ENCODE data around the gene TRIO. TPM values are rescaled to one million over a fixed set of nuclear protein-coding genes. Genes with fewer than 3 reads are reported as not detected.

Gene TRIO
- total RNA-seq, 1 donor from 2014 or later: 163 TPM

DNA sequence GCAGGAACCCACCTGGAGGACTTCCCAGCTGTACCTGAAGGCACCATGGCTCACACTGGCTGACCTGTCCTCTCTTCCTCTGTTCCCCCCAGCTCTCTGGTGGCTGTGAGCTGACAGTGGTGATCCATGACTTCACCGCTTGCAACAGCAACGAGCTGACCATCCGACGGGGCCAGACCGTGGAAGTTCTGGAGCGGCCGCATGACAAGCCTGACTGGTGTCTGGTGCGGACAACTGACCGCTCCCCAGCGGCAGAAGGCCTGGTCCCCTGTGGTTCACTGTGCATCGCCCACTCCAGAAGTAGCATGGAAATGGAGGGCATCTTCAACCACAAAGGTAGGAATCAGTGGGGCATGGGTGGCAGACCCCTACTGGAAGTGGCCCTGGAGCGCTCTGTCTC, 276.5 kb downstream of the TRIO start:
- no peak overlapping the region for H3K27ac Mint-ChIP-seq
- H3K4me3 Mint-ChIP-seq (ENCODE audit: low read depth): no peak overlapping the region
- no peaks in the 10 kb centered on the region for H3K27me3 Mint-ChIP-seq
- peaks cover 27% of the 10 kb centered on the region for H3K36me3 Mint-ChIP-seq (ENCODE audit: insufficient read depth)
- TF ChIP-seq CTCF (IDR thresholded peaks at IDR 0.05; ENCODE audit: unreplicated experiment): no peak
- H3K9me3 Mint-ChIP-seq (ENCODE audit: low read depth): no peaks in the 10 kb centered on the region
- DNase-seq (ENCODE audit: low spot score, unreplicated experiment): no peak
- H3K4me1 Mint-ChIP-seq (ENCODE audit: low read depth): peaks cover 3% of the 10 kb centered on the region

DNA sequence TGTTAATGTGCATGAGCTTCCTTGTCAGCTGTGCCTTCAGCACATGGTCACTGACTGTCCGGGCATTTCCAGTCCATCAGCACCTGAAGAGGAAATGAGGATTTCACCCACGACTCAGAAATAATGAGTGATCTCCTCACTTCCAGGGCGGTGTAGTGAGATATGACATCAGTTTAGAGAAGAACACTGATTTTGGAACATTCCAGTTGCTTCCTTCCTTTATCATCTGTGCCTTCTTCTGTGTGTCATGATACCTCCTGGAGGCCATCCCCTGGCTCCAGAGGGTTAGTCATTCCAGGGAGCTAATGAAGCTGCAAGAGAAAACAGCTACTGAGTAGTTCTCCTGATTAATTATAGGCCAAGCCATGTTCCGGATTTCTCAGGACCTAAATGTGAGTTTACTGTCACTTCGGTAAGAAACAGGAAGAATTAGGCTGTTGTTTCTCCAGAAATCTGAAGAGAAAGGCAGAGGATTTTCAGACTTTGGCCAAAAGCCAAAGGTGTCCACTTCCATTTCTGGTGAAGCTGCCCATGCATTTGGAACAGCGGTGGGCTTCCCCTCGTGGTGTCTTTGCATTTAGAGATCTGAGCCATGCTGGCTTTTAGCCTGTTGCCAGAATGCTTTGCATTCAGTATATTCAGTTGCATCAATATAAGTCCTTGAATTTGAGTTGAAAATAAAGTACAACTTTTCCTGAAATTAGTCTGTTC, 277.1 kb downstream of the TRIO start:
- peaks cover 3% of the 10 kb centered on the region for H3K4me1 Mint-ChIP-seq (ENCODE audit: low read depth)
- DNase-seq (ENCODE audit: low spot score, unreplicated experiment): no peak
- no peaks in the 10 kb centered on the region for H3K27me3 Mint-ChIP-seq
- no peak overlapping the region for H3K4me3 Mint-ChIP-seq (ENCODE audit: low read depth)
- no peaks in the 10 kb centered on the region for H3K9me3 Mint-ChIP-seq (ENCODE audit: low read depth)
- TF ChIP-seq CTCF (IDR thresholded peaks at IDR 0.05; ENCODE audit: unreplicated experiment): no peak
- H3K27ac Mint-ChIP-seq: no peak overlapping the region
- peaks cover 29% of the 10 kb centered on the region for H3K36me3 Mint-ChIP-seq (ENCODE audit: insufficient read depth)

DNA sequence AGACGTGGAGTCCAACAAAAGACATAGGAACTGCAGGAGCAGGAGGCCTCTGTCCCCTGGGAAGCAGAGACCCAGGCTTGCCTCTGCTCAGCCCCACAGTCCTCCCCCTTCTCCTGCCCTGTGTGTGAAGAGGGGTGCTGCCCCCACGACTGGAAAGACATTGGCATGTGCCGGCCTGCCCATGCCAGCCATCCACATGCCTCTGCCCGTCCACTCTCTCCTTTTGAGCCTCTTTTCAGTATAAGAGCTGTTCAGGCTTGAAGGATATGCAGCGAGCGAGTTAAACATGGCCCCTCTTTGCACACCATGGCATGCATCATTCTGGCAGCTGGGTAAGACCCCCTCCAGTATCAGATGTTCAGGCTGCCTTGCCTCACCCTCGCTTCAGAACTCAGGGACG, 278.7 kb downstream of the TRIO start:
- H3K36me3 Mint-ChIP-seq (ENCODE audit: insufficient read depth): peaks cover 34% of the 10 kb centered on the region

DNA sequence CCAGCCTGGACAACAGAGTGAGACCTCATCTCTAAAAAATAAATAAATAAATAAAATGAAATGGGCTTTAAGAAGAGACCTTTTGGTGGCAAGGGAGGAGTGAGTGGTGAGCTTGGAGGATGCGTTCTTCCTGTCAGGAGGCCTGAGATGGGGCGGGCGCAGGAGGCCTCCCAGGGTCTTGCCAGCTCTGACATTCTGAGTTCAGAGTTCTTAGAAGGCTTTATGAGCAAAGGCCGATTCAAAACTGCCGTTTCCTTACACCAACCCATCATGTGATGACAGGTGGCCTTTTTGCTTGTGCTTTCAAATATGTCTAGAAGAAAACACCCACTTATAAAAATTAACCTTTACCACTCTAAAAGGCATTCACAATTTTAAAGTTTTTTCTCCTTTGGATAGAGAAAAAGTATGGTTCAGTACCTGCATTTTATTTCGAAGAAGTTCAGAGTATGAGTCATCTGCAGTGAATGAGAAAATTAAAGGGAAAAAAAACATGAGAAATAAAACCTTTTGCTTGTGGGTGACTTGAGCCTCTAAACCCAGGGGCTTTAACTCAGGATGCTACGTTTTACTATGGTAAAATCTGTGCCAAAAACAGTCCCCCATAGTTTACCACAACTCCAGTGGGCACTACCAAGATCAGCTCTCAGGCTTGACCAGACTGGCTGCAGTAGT, 281.0 kb downstream of the TRIO start:
- Mint-ChIP-seq H3K27me3 (no peaks in the 10 kb centered on the region), H3K36me3 (ENCODE audit: insufficient read depth) (peaks cover 35% of the 10 kb centered on the region), H3K9me3 (ENCODE audit: low read depth) (no peaks in the 10 kb centered on the region), H3K27ac (no peak overlapping the region), H3K4me3 (ENCODE audit: low read depth) (no peak overlapping the region), H3K4me1 (ENCODE audit: low read depth) (peaks cover 13% of the 10 kb centered on the region)
- no peak for TF ChIP-seq CTCF (IDR thresholded peaks at IDR 0.05; ENCODE audit: unreplicated experiment)
- no peak for DNase-seq (ENCODE audit: low spot score, unreplicated experiment)

More for the DNA sequence above, 278.7 kb downstream of the TRIO start:
- Mint-ChIP-seq H3K9me3 (ENCODE audit: low read depth) (no peaks in the 10 kb centered on the region), H3K4me1 (ENCODE audit: low read depth) (peaks cover 3% of the 10 kb centered on the region), H3K4me3 (ENCODE audit: low read depth) (no peak overlapping the region), H3K27ac (no peak overlapping the region), H3K27me3 (no peaks in the 10 kb centered on the region)
- no peak for TF ChIP-seq CTCF (IDR thresholded peaks at IDR 0.05; ENCODE audit: unreplicated experiment)
- DNase-seq (ENCODE audit: low spot score, unreplicated experiment): no peak

DNA sequence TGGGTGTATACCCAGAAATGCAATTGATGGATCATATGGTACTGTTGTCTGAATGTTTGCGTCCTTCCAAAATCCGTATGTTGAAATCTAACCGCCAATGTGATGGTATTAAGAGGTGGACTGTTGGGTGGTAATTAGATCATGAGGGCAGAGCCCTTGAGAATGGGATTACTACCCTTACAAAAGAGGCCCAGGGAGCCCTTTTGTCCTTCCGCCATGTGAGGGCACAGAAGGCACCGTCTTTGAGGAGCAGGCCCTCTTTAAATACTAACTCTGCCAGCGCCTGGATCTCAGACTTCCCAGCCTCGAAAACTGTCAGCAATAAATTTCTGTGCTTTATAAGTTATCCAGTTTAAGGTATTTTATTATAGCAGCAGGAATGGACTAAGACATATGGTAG, 282.4 kb downstream of the TRIO start:
- Mint-ChIP-seq H3K27me3 (no peaks in the 10 kb centered on the region), H3K36me3 (ENCODE audit: insufficient read depth) (peaks cover 31% of the 10 kb centered on the region), H3K4me1 (ENCODE audit: low read depth) (peaks cover 21% of the 10 kb centered on the region), H3K9me3 (ENCODE audit: low read depth) (no peaks in the 10 kb centered on the region), H3K27ac (no peak overlapping the region), H3K4me3 (ENCODE audit: low read depth) (no peak overlapping the region)
- no peak for DNase-seq (ENCODE audit: low spot score, unreplicated experiment)
- TF ChIP-seq CTCF (IDR thresholded peaks at IDR 0.05; ENCODE audit: unreplicated experiment): no peak

All from progenitor cell of endocrine pancreas (in vitro differentiated cells).